Breast epithelium (tissue), 3 donors: Measurements from ENCODE around the gene PTPRN2.

ENCODE experiments used
- POLR2A ChIP-seq: fragments of 450-650 bp; IDR thresholded peaks from one replicate; pipeline ENCODE4 v1.6.1; 2016; ENCODE audit warnings: antibody characterized with exemption, mild to moderate bottlenecking, moderate library complexity
- POLR2AphosphoS5 ChIP-seq, 3 donors: sonication (generic); formaldehyde crosslinking; IDR thresholded peaks; one replicate each; pipeline ENCODE4 v1.6.1; 2017; ENCODE audit warnings: antibody characterized with exemption in 3 of 3
- TF ChIP-seq, protein P1 (sequence below), 3 donors: fragments of 450-650 bp; IDR thresholded peaks; one replicate each; pipeline ENCODE4 v1.5.1; 2016 to 2017; ENCODE audit warnings: antibody characterized with exemption in 3 of 3, mild to moderate bottlenecking in 3 of 3, moderate library complexity in 3 of 3

DNA sequence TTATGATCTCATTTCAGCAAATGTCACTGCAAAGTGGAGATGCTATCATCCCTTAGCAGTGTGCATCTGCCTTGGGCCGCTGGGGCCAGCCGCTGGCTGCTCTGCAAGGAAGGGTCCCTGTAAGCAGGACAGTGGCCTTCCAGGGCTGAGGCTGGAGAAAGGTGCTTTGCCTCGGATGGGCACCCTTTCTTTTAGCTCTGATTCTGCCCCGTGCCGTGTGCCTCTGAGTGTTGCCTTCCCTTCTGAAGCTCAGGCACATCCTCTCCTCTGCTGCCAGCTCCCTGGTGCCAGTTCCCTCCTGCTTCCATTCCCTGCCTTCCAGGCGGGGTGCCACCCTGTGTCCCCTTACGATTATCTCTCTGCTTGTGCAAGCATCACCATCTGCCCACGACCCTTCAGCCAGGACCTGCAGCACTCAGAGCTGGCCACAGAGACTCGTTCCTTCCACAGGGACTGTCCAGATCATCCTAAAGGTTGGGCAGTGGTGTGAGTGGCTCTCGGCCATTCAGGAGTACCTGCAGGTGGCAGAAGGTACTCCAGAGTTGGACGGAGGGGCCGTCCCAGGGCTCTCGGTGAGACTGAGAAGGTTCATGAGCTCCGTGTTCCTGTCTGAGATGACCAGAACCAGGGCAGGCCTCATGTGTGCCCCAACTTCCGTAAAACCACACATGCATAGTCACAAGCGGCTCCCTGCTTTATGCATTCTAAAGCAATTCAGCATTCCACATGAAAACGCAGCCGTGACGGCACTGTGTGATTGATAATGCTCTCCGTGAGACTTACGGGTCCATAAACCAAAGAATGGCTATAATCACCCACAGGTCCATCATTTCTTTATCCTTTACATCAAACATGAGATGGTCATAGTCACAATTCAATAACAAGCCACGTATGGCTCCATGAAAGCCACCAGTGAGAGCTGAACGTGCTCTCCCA lies 879.4 kb downstream of the PTPRN2 start:
- TF ChIP-seq POLR2A, result no peak
- TF ChIP-seq POLR2AphosphoS5 (IDR thresholded peaks at IDR 0.05), result no peak
- TF ChIP-seq, protein P1, sequence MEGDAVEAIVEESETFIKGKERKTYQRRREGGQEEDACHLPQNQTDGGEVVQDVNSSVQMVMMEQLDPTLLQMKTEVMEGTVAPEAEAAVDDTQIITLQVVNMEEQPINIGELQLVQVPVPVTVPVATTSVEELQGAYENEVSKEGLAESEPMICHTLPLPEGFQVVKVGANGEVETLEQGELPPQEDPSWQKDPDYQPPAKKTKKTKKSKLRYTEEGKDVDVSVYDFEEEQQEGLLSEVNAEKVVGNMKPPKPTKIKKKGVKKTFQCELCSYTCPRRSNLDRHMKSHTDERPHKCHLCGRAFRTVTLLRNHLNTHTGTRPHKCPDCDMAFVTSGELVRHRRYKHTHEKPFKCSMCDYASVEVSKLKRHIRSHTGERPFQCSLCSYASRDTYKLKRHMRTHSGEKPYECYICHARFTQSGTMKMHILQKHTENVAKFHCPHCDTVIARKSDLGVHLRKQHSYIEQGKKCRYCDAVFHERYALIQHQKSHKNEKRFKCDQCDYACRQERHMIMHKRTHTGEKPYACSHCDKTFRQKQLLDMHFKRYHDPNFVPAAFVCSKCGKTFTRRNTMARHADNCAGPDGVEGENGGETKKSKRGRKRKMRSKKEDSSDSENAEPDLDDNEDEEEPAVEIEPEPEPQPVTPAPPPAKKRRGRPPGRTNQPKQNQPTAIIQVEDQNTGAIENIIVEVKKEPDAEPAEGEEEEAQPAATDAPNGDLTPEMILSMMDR (IDR thresholded peaks at IDR 0.05), result no peak
